GM21360 (cell line): ENCODE results near the gene TWF1.
"Not testable (repeated sequence)": the region's sequence is repeated elsewhere in the genome, so short reads cannot be mapped to it uniquely, and the experiment has no call there.

Experiments
- ATAC-seq: cut with Tn5 transposase; IDR thresholded peaks from one replicate; pipeline ENCODE4 v1.9.1; 2021; ENCODE audit warnings: mild to moderate bottlenecking, moderate library complexity; ENCODE audit not compliant: unreplicated experiment

TWF1 gene

DNA sequence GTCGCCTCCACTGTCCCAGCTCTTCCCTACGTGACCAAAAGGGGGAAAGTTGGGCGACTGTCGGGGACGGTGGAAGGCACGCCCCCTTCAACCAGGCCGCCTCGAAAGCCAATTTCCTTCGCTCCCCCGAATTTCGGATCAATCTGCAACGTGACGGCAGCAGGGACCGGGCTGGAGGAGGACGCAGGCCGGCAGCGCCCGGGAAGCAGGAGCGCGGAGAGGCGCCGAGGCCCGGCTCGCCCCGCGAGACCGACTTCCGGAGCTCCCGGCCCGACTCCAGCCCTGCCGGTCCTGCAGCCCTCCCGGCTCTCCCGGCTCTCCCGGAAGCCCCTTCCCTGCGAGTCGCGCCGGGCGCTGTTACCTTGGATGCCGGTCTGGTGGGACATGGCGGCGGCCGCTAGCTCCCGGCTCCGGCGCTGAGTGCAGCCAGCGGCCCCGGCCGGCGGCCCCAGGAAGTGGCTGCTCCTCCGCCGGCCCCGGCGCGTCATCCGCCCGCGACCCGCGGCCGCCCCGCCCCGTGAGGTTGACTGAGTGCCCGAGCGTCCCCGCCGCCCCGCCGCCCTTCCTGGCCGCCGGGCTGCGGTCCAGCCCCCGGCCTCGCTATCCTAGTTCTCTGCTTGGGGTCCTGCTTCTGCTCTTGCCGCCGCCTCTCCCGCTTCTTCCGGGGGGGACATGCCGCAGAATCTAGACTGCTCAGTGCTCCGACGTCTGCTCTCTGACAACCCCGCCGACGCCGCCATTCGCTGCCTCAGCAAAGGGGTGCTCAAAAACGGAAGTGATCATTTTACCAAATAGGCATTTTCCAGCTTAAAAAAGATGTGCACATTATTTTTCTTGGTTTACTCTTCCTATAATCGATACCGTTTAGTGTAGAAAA is at the start of gene TWF1:
TSS of gene TWF1 (minus strand) at position 458 of the 877 bp plus-strand sequence. CDS start at position 386, 72 bp downstream.
- ATAC-seq, result peak; percentile 94

DNA sequence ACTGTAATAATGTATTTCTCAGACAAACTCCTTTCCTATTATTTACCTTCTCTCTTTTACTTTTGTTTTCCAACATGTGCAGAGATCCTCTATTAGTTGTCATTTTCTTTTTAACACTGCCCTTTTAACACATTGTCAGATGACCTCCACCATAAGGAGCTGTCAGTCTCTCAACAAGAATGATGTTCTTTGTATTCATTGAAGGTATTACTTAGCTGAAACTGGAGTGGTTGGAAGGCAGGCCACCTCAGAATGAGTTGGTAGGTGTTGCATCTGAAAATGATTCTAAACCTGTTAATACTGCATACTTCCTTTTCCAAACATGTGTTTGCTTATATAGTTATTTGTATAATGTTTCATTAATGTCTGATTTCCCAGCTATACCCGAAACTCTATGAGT is 46.6 kb upstream of the TWF1 start:
- no peak for ATAC-seq

DNA sequence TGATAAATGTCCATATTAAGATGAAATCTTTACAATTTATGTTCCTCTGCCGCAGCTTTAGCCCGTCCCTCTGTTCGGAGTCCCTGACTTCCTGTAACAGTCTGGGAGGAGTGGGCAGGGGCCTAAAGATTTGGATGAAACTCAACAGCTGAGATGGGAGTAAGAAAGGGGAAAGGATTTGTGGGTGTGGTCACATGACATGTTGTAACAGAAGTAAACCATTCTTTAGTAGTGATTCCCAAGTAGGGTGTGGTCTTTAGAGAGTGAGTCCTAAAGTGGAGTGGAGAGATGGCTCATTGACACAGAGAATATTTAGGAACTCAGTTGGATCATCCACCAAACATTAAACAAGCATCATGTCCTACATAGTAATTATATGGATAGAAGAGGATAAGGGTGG is 42.7 kb upstream of the TWF1 start:
- no peak for ATAC-seq

DNA sequence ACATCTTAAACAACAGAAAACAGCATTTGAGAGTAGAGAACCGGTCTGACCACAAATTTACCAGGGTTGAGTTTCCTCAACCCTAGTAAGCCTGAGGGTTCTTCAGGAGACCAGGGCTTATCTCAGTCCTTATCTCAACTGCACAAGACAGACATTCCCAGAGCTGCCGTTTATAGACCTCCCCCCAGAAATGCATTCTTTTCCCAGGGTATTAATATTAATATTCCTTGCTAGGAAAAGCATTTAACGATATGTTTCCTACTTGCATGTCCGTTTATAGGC is 42.0 kb upstream of the TWF1 start:
- no peak for ATAC-seq

DNA sequence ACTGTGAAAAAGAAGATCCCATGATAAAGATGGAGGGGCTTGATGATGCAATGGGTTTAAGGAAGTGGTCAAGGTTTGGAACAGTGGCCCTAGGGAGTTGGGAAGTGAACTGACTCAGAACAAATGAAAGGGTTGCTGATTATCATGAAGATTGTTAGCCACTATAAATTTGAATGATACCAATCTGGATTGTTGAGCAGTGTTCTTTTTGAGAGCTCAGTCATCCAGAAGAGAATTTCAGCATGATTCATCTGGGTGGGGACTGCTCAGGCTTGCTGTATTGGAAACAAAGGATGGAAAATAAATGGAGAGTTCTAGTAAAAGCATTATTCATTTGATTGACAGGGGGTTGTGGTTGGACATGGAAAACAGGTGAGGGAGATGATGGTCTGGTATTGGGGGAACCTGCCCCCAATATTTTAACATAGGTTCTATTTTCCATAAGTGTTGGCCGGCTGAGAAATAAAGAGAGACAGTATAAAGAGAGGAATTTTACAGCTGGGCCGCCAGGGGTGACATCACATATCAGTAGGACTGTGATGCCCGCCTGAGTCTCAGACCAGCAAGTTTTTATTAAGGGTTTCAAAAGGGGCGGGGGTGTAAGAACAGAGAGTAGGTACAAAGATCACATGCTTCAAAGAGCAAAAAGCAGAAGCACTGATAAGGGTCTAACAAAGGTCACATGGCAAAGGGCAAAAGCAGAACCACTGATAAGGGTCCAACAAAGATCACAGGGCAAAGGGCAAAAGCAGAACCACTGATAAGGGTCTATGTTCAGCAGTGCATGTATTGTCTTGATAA is 41.5 kb upstream of the TWF1 start:
- ATAC-seq, result not testable (repeated sequence)

DNA sequence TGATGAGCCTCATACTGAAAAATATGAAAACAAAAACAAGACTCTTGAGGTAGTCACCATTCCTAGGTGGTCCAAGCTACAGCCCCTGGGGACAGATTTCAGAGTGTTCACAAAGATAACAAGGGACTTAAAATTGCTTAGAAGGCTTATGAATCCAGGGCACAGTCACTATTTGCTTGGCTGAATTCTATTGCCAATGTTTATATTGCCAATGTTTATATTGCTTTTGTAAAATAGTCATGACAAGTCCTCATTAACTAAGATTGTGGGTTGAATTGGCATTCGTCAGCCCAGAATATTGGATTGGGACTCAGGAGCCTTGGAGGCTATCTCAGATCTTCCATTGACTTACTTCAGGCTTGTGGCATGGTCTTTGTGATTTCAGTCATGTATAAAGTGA is 36.1 kb upstream of the TWF1 start:
- ATAC-seq, result no peak

DNA sequence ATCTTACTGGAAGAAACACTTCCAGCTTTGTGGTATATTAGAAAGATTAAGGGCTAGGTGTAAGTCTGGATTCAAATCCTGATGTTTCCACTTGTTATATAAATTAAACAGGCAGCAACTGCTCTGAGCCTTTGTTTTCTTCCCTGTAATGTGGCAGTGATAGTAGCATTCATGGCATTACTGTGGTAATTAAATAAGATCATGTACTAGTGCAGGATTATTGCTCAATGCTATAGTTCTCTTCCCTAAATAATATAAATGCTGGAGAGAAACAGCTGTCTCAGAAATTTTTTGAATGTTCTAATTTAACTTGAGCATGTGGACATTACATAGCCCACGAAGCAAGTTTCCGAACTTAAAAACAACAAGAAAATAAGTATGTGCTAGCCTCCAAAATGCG is 35.1 kb upstream of the TWF1 start:
- no peak for ATAC-seq

DNA sequence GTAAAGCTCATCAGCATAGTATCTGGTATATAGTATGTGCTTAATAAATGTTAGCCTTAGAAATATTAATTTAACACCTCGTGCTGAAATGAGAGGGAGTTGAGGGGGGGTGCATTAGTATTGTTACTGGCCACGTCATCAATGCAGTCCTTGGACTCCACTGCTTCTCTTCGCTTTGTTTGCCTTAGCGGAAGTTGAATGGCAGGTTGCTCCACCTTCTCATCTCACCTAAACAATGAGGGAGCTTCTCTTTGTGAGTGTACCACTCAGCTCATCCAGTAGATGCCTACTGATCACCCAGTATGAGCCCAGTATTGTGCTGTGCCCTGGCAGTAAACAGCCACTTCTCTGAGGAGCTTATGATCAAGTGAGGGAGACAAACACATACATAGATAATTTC is 34.2 kb upstream of the TWF1 start:
- no peak for ATAC-seq

DNA sequence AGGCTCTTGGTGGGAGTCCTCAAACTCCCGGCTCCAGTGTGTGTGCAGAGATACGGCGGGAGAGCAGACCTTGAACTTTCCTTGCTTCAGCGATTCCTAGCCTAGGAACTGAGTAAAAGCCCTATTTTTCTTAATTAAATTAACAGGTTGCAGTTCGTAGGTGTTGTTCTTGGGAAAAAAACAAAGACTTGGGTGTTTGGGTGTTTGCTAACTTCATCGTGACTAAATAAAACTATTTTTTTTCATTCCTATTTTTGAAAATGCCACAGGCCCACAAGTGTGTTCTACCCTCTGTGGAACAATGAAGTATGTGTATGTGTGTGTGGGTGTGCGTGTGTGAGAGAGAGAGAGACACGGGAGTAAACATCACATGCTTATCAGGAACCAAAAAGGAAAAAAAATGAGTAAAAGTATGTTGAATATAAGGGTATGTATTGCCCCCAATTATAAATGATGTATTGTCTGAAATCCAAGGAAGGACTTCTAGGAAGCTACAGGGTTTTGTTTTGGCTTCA is 30.4 kb upstream of the TWF1 start:
- peak; percentile 16 for ATAC-seq

DNA sequence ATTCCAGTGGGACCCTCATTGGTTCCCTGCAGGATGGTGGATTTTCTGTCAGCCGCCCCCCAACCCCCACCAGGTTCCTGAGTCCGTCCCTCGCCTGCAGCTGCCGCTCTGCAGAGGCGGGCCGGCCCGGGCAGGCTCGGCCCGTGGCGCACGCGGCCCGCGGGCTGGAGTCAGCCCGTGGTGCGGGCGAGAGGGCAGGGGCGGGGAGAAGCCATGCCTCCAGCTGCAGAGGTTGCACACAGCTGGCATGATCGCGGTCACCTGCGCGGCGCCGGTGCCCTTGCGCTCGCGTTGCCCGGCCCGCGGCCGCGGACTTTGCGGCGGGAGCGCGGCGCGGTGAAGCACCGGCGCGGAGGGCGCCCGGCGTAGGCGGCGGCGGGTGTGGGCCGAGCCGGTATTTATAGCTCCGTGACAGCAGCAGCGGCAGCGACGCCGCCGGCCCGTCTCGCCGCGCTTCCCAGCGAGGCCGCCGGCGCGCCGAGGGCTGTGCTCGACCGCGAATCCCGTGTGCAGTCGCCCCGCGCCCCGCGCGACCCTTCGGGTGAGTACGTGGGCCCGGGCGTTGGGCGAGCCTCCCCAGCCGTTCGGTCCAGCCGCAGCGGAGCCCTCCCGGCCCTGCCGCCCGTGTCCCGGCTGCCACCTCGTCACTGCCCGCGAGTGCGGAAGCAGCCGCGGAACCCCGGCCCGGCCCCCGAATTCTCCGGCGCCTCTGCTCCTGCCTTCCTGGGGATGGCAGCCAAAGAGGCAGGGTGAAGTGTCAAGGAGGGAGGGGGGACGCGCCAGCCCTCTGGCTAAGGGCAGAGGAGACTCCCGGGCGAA is 29.7 kb upstream of the TWF1 start, which contains the start of gene TMEM117:
TSS of gene TMEM117 (plus strand) at position 426 of the 819 bp plus-strand sequence.
- peak; percentile 73 for ATAC-seq

DNA sequence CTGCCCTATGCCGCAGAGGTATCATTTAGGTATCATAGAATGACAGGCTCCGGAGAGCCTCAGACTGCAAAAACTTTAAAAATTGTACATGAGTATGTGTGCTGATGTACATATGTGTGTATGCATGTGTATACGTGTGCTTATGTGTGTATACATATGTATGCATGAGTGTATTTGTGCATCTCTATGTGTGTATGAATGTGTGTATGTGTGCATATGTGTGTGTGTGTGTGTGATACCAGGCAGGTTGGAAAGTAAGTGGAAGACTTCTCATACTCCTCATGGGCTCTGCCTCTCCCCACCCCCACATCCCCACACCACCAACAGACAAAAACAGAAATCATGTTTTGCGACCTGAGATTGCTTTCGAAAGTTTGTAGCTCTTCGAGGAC is 29.1 kb upstream of the TWF1 start:
- ATAC-seq, result peak; percentile 13

DNA sequence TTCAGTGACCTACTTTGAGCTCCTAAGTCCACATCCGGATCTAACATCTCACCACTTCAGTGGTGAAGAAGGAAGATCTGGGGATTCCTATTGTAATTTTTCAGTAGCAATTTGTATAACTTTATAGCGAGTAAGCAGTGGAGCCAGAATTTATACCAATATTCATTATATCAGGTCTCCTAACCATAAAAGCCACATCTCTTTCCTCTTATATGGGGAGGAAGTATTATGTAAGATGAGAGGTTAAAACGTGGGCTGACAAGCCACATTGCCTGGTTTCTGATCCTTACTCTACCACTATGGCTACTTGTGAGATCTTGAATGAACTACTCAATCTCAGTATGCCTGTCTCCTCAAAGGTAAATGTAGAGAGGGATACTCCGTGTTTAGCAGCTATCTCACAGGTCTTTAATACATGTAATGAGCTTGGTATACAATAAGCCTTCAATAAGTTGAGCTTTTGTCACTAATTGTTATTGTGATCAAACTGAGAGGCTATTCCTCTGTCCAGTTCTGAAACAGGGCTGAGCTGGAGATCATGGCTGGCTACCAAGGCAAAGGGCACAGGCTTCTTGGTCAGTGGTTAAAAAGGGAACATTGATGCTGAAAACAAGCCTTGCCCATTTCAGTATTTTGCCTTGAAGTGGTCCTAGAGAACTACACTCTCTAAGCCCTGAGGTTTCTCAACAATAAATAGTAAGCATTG is 26.5 kb upstream of the TWF1 start:
- ATAC-seq, result no peak

DNA sequence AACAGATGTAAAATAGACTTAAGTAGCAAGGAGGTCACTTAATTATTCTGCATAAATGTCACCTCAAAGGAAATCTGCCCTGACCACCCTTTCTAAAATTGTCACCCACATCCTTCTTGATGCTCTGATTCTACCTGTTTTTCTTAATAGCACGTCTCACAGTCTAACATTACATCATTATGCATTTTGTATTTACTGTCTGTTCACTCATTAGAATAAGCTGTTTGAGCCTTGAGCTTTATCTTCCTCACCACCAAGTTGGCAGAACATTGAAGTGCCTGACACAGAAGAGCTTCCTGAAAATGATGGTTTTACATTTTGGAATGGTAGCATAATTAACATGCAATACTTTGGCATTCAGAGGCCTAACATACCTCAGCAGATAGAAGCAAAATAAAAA is 21.0 kb upstream of the TWF1 start:
- ATAC-seq, result no peak

DNA sequence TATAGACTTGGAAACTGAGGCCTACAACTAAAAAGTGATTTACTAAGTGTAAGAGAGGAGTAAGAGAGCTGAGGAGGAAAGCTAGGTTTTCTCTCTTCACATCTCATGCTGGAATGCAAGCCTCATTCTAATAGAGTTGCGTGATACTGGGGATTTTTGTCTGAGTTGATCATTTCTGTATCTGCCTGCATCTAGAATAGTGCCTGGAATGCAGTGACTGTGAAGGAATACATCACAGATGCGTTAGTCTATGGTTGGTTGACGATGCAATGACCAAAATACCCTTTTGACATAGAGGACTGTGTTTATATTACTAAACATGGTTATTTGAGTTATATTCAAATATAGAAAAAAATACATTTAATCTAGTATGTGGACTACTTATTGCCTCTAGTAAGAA is 20.6 kb upstream of the TWF1 start:
- no peak for ATAC-seq

DNA sequence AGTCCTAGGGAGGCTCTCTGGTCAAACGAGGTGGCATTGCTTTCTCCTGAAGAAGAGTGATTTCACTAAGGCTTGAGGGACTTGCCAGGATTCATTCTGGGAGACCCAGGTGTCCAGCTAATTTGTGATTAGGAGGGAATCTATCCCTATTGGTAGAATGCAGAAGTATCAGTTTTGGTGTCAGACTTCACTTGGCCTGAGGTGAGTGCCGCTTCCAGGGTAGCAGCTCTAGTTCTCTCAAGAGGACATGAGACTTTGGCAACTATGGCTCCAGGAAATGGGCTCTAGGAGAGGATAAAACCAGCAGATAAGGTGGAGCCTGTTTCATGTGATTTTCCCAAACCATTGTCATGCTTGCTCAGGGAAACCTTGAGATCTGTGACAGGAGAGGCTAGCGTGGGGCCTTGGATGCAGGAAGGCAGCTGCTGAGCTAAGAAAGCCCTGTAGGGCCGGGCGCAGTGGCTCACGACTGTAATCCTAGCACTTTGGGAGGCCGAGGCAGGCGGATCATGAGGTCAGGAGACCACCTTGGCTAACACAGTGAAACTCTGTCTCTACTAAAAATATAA is 18.2 kb upstream of the TWF1 start:
- ATAC-seq, result no peak

DNA sequence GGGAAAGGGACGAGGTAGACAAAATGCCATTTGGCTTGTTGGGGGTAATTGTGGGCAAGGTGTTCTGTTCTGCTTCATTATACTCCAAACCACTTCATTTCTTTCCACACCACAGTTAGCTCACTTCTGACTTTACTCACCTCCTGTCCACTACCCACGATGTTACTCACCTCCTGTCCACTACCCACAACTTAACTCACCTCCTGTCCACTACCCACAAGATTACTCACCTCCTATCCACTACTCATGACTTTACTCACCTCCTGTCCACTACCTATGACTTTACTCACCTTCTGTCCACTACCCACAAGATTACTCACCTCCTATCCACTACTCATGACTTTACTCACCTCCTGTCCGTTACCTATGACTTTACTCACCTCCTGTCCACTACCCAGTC is 10.1 kb upstream of the TWF1 start:
- no peak for ATAC-seq

DNA sequence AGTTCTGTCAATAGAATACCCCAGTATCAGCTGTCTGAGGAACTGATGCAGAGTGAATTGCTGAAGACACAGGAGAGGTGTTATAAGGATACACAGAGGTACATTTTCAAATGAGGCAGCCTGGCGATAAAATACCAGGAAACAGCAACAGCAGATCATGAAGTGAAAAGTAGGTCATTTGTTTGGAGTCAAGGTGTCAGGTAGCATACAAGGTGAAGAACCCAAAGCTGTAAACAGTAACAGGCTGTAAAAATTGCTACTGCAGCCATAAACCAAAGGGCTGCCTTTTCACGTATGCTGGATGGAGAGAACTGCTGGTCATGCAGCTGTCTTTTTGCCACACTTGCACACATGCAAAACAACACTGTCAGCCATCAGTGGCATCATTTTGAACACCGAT is 9.3 kb upstream of the TWF1 start:
- ATAC-seq, result no peak

DNA sequence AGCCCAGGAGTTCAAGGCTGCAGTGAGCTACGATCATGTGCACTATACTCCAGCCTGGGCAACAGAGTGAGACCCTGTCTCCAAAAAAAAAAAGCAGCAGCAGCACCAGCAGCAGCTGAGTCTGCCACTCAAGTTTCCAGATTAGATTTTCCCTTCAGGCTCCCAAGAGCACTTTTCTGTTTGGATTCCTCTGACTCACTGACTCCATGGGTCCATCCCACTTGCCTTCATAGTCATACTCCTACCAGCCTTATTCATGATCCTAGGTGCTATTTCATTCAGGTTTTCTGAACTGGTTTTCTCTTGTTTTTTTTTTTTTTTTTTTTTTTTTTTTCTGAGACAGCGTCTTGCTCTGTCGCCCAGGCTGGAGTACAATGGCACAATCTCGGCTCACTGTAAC is 6.8 kb upstream of the TWF1 start:
- no peak for ATAC-seq

DNA sequence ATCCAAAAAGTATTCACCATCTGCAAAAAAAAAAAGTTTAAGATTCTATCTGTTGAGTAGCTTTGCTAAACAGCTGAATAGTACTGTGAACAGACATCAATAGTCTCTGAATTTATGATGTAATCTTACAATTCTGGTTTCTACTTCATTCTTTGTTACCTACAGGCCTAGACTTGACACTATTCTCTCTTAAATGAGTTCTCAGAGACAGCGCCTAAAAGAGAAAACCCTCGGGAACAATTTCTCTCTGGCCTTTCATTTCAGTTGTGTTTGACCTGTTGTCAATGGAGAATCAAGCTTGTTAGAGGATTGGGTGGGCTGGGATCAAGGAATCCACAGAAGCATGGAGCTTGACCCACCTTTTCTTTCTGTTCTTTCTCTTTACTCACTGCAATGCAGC is 5.9 kb upstream of the TWF1 start:
- ATAC-seq, result no peak

DNA sequence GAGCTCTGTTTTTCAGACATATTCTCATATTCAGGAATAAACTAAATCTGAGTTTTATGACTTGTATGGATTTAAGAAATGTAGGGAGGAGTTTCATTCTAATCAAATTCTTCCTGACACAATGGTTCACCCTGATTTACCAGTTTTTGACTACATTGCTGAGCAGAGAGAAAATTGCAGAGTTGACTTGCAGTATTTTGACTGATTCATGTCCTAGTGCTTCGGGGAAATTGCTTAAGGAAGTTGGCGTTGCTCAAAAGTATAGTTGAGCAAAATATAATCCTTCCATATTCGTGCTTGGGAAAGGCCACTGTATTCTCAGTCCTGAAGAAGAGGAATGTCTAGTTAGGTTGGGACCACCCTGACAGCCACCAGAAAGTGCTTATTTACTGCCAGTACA is 1.3 kb upstream of the TWF1 start:
- ATAC-seq, result no peak
